ENCODE data around the gene NDST1. TPM values are rescaled to one million over a fixed set of nuclear protein-coding genes. Genes with fewer than 3 reads are reported as not detected.

NDST1 gene
- total RNA-seq, 1 donor from 2014 or later, result 101 TPM

- Mint-ChIP-seq H3K4me3 (peak overlapping the region; percentile 85), H3K36me3 (peaks cover 9% of the 10 kb centered on the region), H3K4me1 (ENCODE audit: unreplicated experiment) (peaks cover 61% of the 10 kb centered on the region), H3K27ac (peak overlapping the region; percentile 93), H3K27me3 (no peaks in the 10 kb centered on the region), H3K9me3 (no peaks in the 10 kb centered on the region)
- no peak for DNase-seq (ENCODE audit: extremely low spot score, unreplicated experiment)
- no peak for TF ChIP-seq CTCF (conservative IDR thresholded peaks at IDR 0.05)
Measured at GRCh38 chr5:150487199-150488061, 20.5 kb upstream of the NDST1 start.

- Mint-ChIP-seq H3K4me1 (ENCODE audit: unreplicated experiment) (peaks cover 70% of the 10 kb centered on the region), H3K27me3 (no peaks in the 10 kb centered on the region), H3K9me3 (no peaks in the 10 kb centered on the region), H3K4me3 (peak overlapping the region; percentile 85), H3K36me3 (peaks cover 9% of the 10 kb centered on the region), H3K27ac (peak overlapping the region; percentile 93)
- DNase-seq (ENCODE audit: extremely low spot score, unreplicated experiment), result no peak
- no peak for TF ChIP-seq CTCF (conservative IDR thresholded peaks at IDR 0.05)
Measured at GRCh38 chr5:150488519-150489359, 19.2 kb upstream of the NDST1 start.

GRCh38 chr5:150489360-150490295 lies 18.3 kb upstream of the NDST1 start:
- DNase-seq (ENCODE audit: extremely low spot score, unreplicated experiment), result no peak
- Mint-ChIP-seq H3K36me3 (peaks cover 9% of the 10 kb centered on the region), H3K4me1 (ENCODE audit: unreplicated experiment) (peaks cover 70% of the 10 kb centered on the region), H3K27me3 (no peaks in the 10 kb centered on the region), H3K9me3 (no peaks in the 10 kb centered on the region), H3K4me3 (peak overlapping the region; percentile 53), H3K27ac (peak overlapping the region; percentile 50)
- TF ChIP-seq CTCF (conservative IDR thresholded peaks at IDR 0.05), result no peak

GRCh38 chr5:150490296-150490669 lies 17.6 kb upstream of the NDST1 start:
- Mint-ChIP-seq H3K4me3 (peak overlapping the region; percentile 53), H3K4me1 (ENCODE audit: unreplicated experiment) (peaks cover 64% of the 10 kb centered on the region), H3K9me3 (no peaks in the 10 kb centered on the region), H3K36me3 (peaks cover 9% of the 10 kb centered on the region), H3K27me3 (no peaks in the 10 kb centered on the region), H3K27ac (peak overlapping the region; percentile 50)
- no peak for DNase-seq (ENCODE audit: extremely low spot score, unreplicated experiment)
- no peak for TF ChIP-seq CTCF (conservative IDR thresholded peaks at IDR 0.05)

GRCh38 chr5:150490754-150491153 lies 17.2 kb upstream of the NDST1 start:
- no peak for TF ChIP-seq CTCF (conservative IDR thresholded peaks at IDR 0.05)
- no peak for DNase-seq (ENCODE audit: extremely low spot score, unreplicated experiment)
- peaks cover 10% of the 10 kb centered on the region for H3K36me3 Mint-ChIP-seq
- H3K27me3 Mint-ChIP-seq, result no peaks in the 10 kb centered on the region
- H3K9me3 Mint-ChIP-seq, result no peaks in the 10 kb centered on the region
- H3K4me3 Mint-ChIP-seq, result peak overlapping the region; percentile 53
- H3K4me1 Mint-ChIP-seq (ENCODE audit: unreplicated experiment), result peaks cover 66% of the 10 kb centered on the region
- H3K27ac Mint-ChIP-seq, result peak overlapping the region; percentile 50

Data from type B pancreatic cell (in vitro differentiated cells).